ENCODE data around the gene CTNNA2.

- TF ChIP-seq CTCF (IDR thresholded peaks at IDR 0.05) (no peak), REST (IDR thresholded peaks at IDR 0.05; ENCODE audit: insufficient read depth in 1 of 2, low read depth in 2 of 2, low read length in 1 of 2) (no peak), POLR2AphosphoS5 (IDR thresholded peaks at IDR 0.05; ENCODE audit: low read depth, low read length) (no peak)
Observed at GRCh38 chr2:79774016-79774415, 261.2 kb downstream of the CTNNA2 start.

All from Panc1 (cell line).